H1 (cell line): Measurements from ENCODE around the gene OXLD1. TPM values are rescaled to one million over a fixed set of nuclear protein-coding genes. Genes with fewer than 3 reads are reported as not detected.

Experiments used
- E2F6 ChIP-seq: IDR thresholded peaks from 2 replicates; pipeline ENCODE4 v1.6.1; 2012; ENCODE audit warnings: inconsistent platforms
- EGR1 ChIP-seq: IDR thresholded peaks from 2 replicates; pipeline ENCODE4 v1.6.1; 2011; ENCODE audit warnings: low read depth, low read length, borderline replicate concordance
- TCF12 ChIP-seq: IDR thresholded peaks from 2 replicates; pipeline ENCODE4 v1.6.1; 2011; ENCODE audit warnings: low read depth, mild to moderate bottlenecking, low read length
- polyA plus RNA-seq, 7 experiments: library from polyadenylated mRNA; depleted of rRNA in 3 of 7; stranded (reverse) in 5 of 7; unstranded in 2 of 7; fragments of >200 nt in 5 of 7; fragments of 200-250 nt in 2 of 7; gene quantifications; 1 replicate in 5 of 7; 2 replicates in 1 of 7; 4 replicates in 1 of 7; pipeline versions ENCODE4 v1.2.1 to v1.2.3, GENCODE V29; 2011 to 2013; ENCODE audit warnings: missing spikeins in 2 of 7, mixed read lengths in 2 of 7
- total RNA-seq: library from RNA; stranded (reverse); fragmentation: NEBNext Ultra II Directional; extraction: Animal tissue kit (Norgen Biotek cat#: 25700); gene quantifications from 2 replicates; pipeline ENCODE4 v1.2.1, GENCODE V29; 2021

OXLD1 gene
- total and polyA plus RNA-seq, 2 of the 8 experiments (the other 6 are each of a cell fraction or from before 2014, with no cell fraction given) = 41.5 to 61.9 TPM

GRCh38 chr17:81650951-81651350, 15.5 kb downstream of the OXLD1 start (continued):
- TF ChIP-seq E2F6 (no peak), TCF12 (no peak), EGR1 (no peak)
